GM18951 (cell line): ENCODE measurements around the gene CCR6.
"Not testable (repeated sequence)": the region's sequence is repeated elsewhere in the genome, so short reads cannot be mapped to it uniquely, and the experiment has no call there.

Source experiments
- POLR2A ChIP-seq: IDR thresholded peaks from 4 replicates; pipeline ENCODE4 v1.6.1; 2011; ENCODE audit warnings: mild to moderate bottlenecking; ENCODE audit not compliant: insufficient read length, insufficient read depth; ENCODE audit errors: extremely low read depth
- in situ Hi-C: fragments of 300-500 bp; cut with MboI; formaldehyde crosslinking; loops from one replicate; pipeline ENCODE4 v1.12.0; 2022; ENCODE audit warnings: low sequenced_read_pairs, mixed read lengths, inconsistent platforms; ENCODE audit not compliant: unreplicated experiment

Gene CCR6

GRCh38 chr6:167164261-167164660, 41.4 kb downstream of the CCR6 start:
- no peak for TF ChIP-seq POLR2A
- in situ Hi-C loops = no loop called here

DNA sequence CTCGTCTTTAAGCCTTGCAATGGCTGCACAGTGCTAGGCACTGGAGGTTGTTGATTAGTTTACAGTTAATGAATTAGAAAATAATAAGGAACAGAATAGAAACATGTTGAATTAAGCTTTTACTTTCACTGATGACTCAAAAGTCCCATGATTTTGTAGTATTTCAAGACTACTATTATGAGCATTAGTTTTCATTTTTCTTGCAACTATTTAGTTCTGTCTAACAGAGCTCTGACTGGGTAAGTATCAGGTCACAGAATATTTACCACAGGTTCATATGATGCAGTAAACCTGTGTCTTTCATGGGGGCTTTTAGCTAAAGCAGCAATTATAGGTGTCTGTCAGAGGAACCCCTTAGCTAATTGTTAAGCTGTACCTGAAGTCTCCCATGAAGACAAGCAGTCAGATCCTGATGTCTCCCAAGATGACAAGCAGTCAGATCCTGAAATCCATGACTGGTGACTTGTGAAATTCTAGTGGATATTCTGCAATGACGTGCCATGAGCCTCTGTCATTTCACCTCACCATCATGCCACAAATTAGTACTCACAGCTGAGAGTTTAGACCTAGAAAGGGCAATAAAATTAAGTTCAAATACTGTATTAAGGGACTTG, 43.1 kb downstream of the CCR6 start:
- in situ Hi-C loops = no loop called here
- no peak for TF ChIP-seq POLR2A

GRCh38 chr6:167167699-167168098, 44.8 kb downstream of the CCR6 start:
- in situ Hi-C loops = not testable (repeated sequence)

DNA sequence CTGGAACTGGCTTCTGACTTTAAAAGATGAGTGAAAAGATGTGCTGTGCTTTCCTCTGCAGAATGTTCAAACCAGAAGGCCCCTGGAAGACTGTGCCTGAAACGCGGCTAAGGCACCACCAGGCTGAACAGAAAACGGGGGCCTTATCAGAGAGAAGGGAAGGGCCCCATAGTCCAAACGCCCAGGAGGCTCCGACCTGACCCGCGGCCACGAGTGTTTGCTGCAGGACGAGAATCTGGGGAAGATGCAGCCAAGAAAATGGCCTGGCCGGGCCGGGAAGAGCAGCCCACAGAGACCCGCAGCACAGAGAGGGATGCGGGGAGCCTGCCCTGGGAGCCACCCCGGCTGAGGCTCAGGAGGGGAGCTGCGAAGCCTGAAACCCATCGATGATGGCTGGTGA, 45.4 kb downstream of the CCR6 start:
- in situ Hi-C loops = not testable (repeated sequence)

GRCh38 chr6:167169867-167170266, 47.0 kb downstream of the CCR6 start:
- in situ Hi-C loops = not testable (repeated sequence)

DNA sequence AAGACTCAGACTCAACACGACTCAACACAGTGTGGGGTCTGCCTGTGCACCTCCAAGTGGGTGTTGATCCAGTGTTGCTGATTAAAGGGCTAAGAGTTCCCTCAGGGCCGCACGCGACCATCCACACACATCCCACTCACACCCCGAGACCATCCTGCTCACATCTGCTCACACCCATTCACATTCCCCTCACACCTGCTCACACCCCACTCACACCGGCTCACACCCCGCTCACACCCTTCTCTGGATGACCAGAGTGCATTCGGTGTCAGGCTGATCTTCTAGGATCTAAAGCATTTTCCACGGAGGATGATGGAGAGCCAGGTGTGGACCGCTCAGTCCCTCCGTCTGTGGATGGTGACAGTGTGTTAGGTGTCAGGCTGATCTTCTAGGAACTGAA, 48.4 kb downstream of the CCR6 start:
- in situ Hi-C loops = not testable (repeated sequence)

DNA sequence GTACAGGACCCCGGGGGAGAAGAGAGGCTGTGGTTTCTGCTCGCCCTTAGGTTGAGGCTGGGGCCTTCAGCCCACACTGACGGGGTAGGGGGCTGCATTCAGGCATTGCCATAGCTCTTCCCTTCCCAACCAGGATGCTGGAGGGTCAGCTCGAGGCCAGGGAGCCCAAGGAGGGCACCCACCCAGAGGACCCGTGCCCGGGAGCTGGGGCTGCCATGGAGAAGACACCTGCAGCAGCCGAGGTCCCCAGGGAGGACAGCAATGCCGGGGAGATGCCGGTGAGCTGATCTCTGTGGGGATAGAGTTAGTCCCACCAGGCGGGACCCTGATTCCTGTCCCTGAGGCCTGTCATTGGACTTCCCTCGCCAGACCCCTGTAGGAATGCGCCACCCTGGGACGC, 49.1 kb downstream of the CCR6 start:
- in situ Hi-C loops = not testable (repeated sequence)

GRCh38 chr6:167177271-167177670, 54.4 kb downstream of the CCR6 start:
- in situ Hi-C loops = not testable (repeated sequence)

DNA sequence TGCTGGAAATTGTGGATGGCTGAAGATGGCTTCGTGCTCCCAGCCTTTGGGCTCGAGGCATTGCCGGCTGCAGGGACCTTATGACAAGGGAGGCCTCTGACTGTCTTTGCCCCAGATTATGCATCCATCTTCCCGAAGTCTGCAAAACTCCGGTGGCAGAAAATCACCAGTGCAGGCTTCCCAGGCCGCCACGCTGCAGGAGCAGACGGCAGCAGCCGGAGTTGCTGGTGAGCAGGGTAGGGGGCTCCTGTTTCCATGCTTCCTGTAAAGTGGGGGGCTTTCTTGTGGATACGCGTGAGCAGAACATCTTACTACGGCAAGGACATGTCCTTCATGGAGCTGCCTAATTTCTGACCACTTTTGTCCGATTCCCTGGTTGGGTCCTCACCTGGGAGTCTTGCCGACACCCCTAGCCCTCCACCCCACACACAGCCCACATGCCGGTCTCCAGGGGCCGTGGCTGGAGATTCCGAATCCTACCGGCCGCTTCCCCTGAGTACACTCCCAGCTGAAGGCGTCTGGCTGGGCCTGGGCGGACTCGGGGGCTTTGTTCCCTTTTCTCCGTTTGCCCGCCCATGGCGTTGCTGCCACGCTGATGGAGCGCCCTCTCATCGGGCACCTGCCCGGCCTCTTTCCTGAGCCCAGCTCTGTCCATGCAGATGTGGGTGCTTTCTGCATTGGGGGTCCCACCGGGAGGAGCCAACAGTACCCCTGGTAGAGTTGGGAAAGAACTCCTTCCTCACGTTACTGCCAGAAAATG, 56.2 kb downstream of the CCR6 start:
- in situ Hi-C loops = not testable (repeated sequence)

- in situ Hi-C loops = not testable (repeated sequence)
These were observed 57.2 kb downstream of the CCR6 start for GRCh38 chr6:167180086-167180485.

DNA sequence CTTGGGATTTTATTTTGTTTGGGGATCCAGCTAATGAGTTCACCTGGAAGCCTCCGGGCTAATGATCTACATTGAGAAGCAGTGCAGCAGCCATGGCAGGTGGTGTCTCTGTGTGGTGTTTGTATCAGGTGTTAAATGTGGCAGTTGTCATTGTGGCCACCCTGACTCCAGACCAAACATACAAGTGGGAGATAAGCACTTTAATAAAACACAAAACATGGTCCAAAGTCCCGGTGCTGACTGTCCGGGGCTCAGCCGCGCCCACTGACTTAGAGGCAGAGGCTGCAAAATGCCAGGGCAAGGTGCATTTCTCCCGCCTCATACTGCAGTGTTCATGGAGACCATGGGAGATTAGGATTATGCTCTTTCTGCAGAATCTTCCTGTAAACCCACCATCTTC, 58.5 kb downstream of the CCR6 start:
- in situ Hi-C loops = not testable (repeated sequence)

GRCh38 chr6:167182913-167183314, 60.0 kb downstream of the CCR6 start:
- in situ Hi-C loops = not testable (repeated sequence)

DNA sequence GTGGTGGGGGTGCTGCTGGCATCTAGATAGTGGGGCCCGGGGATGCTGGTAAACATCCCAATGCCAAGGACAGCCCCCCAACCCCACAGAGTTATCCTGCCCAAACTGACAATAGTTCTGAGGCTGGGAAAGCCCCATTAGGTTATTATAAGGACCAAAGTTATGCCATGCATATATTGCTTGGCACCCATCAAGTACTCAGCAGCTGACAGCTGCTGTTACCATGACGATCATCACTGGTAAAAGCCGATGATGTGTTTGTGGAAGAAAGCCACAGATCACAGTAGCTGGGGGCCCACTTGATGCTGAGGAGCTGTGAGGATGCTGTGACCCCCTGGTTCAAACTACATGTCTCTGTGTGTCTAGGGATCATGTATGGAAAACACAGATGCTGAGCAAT, 62.2 kb downstream of the CCR6 start:
- in situ Hi-C loops = not testable (repeated sequence)

- in situ Hi-C loops = not testable (repeated sequence)
These were observed 64.4 kb downstream of the CCR6 start for GRCh38 chr6:167187275-167187674.
